Hepatocyte (in vitro differentiated cells): ENCODE data around the gene OGG1. TPM values are rescaled to one million over a fixed set of nuclear protein-coding genes. Genes with fewer than 3 reads are reported as not detected.

ENCODE experiments used
- DNase-seq: peaks from one replicate; pipeline ENCODE4 v3.0.0-alpha.2; 2016; ENCODE audit warnings: low spot score
- H2AFZ ChIP-seq: fragments of 200-600 bp; sonication (generic); 2 replicates; pipeline ENCODE4 v1.6.0; 2016; ENCODE audit warnings: antibody characterized with exemption, mild to moderate bottlenecking
- H3K27ac ChIP-seq: fragments of 200-600 bp; sonication (generic); 2 replicates; pipeline ENCODE4 v1.5.1; 2016; ENCODE audit warnings: mild to moderate bottlenecking
- H3K27me3 ChIP-seq: fragments of 200-600 bp; sonication (generic); 2 replicates; pipeline ENCODE4 v1.6.1; 2016
- H3K36me3 ChIP-seq: fragments of 200-600 bp; sonication (generic); replicated peaks from 2 replicates; pipeline ENCODE4 v1.5.1; 2016; ENCODE audit warnings: low read depth; ENCODE audit not compliant: insufficient read depth
- H3K4me1 ChIP-seq: fragments of 200-600 bp; sonication (generic); 2 replicates; pipeline ENCODE4 v1.5.1; 2016; ENCODE audit warnings: mild to moderate bottlenecking, moderate library complexity; ENCODE audit not compliant: insufficient read depth
- H3K4me2 ChIP-seq: fragments of 200-600 bp; sonication (generic); 2 replicates; pipeline ENCODE4 v1.6.0; 2016
- H3K4me3 ChIP-seq: fragments of 200-600 bp; sonication (generic); 2 replicates; pipeline ENCODE4 v1.5.1; 2016; ENCODE audit warnings: mild to moderate bottlenecking
- H3K79me2 ChIP-seq: fragments of 200-600 bp; sonication (generic); 2 replicates; pipeline ENCODE4 v1.6.0; 2017; ENCODE audit warnings: mild to moderate bottlenecking
- H3K9me2 ChIP-seq: fragments of 200-600 bp; sonication (generic); replicated peaks from 2 replicates; pipeline ENCODE4 v1.6.0; 2017; ENCODE audit warnings: mild to moderate bottlenecking; ENCODE audit not compliant: insufficient read depth
- H3K9me3 ChIP-seq: fragments of 200-600 bp; sonication (generic); 2 replicates; pipeline ENCODE4 v1.5.1; 2016; ENCODE audit warnings: low read depth, mild to moderate bottlenecking
- H4K20me1 ChIP-seq: fragments of 200-600 bp; sonication (generic); 2 replicates; pipeline ENCODE4 v1.6.0; 2016; ENCODE audit warnings: mild to moderate bottlenecking; ENCODE audit not compliant: insufficient read depth, poor library complexity, severe bottlenecking
- EZH2 ChIP-seq: fragments of 200-600 bp; sonication (generic); IDR thresholded peaks from 2 replicates; pipeline ENCODE4 v1.6.1; 2016; ENCODE audit warnings: antibody characterized with exemption, mild to moderate bottlenecking, borderline replicate concordance
- EZH2phosphoT487 ChIP-seq: fragments of 200-600 bp; sonication (generic); IDR thresholded peaks from one replicate; pipeline ENCODE4 v1.6.1; 2018; ENCODE audit warnings: antibody characterized with exemption, mild to moderate bottlenecking, low read depth, moderate library complexity; ENCODE audit not compliant: unreplicated experiment, severe bottlenecking
- WGBS: methylation state at CpG from one replicate; pipeline ENCODE4 v1.1.6; 2016; ENCODE audit warnings: low lambda C conversion rate; ENCODE audit errors: missing lambda C conversion rate; 5-methylcytosine and 5-hydroxymethylcytosine counted together
- polyA plus RNA-seq: library from polyadenylated mRNA; unstranded; fragments of >200 nt; fragmentation: Nextera tagmentation; extraction: Ambion mirVana; gene quantifications from 2 replicates; pipeline ENCODE4 v1.2.1, GENCODE V29; 2016
- total RNA-seq: library from RNA; depleted of rRNA; stranded (reverse); fragments of >200 nt; gene quantifications from 2 replicates; pipeline ENCODE4 v1.2.3, GENCODE V29; 2014
- TF ChIP-seq, protein P1 (sequence below): fragments of 200-600 bp; sonication (generic); IDR thresholded peaks from 2 replicates; pipeline ENCODE4 v1.5.1; 2016; ENCODE audit warnings: antibody characterized with exemption, mild to moderate bottlenecking; ENCODE audit not compliant: poor library complexity

Gene OGG1
- total and polyA plus RNA-seq, 2 experiments from 2014 or later = 34.7 to 43.2 TPM

- no peak for TF ChIP-seq EZH2
- Histone ChIP-seq H3K4me1 (peaks cover 8% of the 10 kb centered on the region), H3K4me3 (no peak overlapping the region), H2AFZ (no peak overlapping the region), H3K79me2 (peaks cover 24% of the 10 kb centered on the region), H3K4me2 (no peak overlapping the region), H4K20me1 (no peaks in the 10 kb centered on the region), H3K27ac (no peak overlapping the region), H3K9me2 (no peaks in the 10 kb centered on the region), H3K36me3 (no peaks in the 10 kb centered on the region), H3K9me3 (no peaks in the 10 kb centered on the region), H3K27me3 (no peaks in the 10 kb centered on the region)
- DNase-seq = no peak
- 97% methylated on average over 2 of the region's 2 CpGs for WGBS
Observed at GRCh38 chr3:9748031-9748430, 1.7 kb upstream of the OGG1 start.

GRCh38 chr3:9749296-9749644 is 482 bp upstream of the OGG1 start:
- WGBS = 5% methylated on average over 19 of the region's 19 CpGs
- DNase-seq = no peak
- TF ChIP-seq, protein P1, sequence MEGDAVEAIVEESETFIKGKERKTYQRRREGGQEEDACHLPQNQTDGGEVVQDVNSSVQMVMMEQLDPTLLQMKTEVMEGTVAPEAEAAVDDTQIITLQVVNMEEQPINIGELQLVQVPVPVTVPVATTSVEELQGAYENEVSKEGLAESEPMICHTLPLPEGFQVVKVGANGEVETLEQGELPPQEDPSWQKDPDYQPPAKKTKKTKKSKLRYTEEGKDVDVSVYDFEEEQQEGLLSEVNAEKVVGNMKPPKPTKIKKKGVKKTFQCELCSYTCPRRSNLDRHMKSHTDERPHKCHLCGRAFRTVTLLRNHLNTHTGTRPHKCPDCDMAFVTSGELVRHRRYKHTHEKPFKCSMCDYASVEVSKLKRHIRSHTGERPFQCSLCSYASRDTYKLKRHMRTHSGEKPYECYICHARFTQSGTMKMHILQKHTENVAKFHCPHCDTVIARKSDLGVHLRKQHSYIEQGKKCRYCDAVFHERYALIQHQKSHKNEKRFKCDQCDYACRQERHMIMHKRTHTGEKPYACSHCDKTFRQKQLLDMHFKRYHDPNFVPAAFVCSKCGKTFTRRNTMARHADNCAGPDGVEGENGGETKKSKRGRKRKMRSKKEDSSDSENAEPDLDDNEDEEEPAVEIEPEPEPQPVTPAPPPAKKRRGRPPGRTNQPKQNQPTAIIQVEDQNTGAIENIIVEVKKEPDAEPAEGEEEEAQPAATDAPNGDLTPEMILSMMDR = no peak
- no peak for TF ChIP-seq EZH2
- no peak for TF ChIP-seq EZH2phosphoT487
- Histone ChIP-seq H3K9me3 (no peaks in the 10 kb centered on the region), H3K4me1 (peaks cover 8% of the 10 kb centered on the region), H3K79me2 (peaks cover 24% of the 10 kb centered on the region), H3K4me2 (peak overlapping the region; percentile 79), H4K20me1 (no peaks in the 10 kb centered on the region), H2AFZ (peak overlapping the region; percentile 45), H3K27me3 (no peaks in the 10 kb centered on the region), H3K9me2 (no peaks in the 10 kb centered on the region), H3K27ac (peak overlapping the region; percentile 88), H3K4me3 (peak overlapping the region; percentile 14), H3K36me3 (no peaks in the 10 kb centered on the region)

GRCh38 chr3:9750556-9751411 is 1.0 kb downstream of the OGG1 start:
- DNase-seq = peak; percentile 72
- H2AFZ ChIP-seq = peak overlapping the region; percentile 48
- no peaks in the 10 kb centered on the region for H4K20me1 ChIP-seq
- WGBS = 56% methylated on average over 17 of the region's 17 CpGs
- H3K27me3 ChIP-seq = no peaks in the 10 kb centered on the region
- H3K4me1 ChIP-seq = peaks cover 8% of the 10 kb centered on the region
- TF ChIP-seq EZH2 (no peak), EZH2phosphoT487 (no peak)
- TF ChIP-seq, protein P1 = no peak
- peak overlapping the region; percentile 42 for H3K4me3 ChIP-seq
- H3K4me2 ChIP-seq = peak overlapping the region; percentile 91
- H3K27ac ChIP-seq = peak overlapping the region; percentile 87
- no peaks in the 10 kb centered on the region for H3K36me3 ChIP-seq
- H3K9me2 ChIP-seq = no peaks in the 10 kb centered on the region
- no peaks in the 10 kb centered on the region for H3K9me3 ChIP-seq
- peaks cover 24% of the 10 kb centered on the region for H3K79me2 ChIP-seq

DNA sequence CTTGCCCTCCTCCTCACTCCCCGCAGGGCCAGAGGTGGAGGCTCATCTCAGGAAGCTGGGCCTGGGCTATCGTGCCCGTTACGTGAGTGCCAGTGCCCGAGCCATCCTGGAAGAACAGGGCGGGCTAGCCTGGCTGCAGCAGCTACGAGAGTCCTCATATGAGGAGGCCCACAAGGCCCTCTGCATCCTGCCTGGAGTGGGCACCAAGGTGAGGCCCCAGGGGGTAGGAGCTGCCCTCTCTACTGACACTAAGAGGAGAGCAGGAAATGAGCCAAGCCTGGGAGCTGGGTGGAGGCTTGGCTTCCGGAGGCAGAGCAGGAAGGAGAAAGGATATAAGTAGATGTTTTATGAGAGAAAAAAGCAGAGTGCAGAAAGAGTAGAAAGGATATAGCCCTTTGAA is 4.9 kb downstream of the OGG1 start:
- no peaks in the 10 kb centered on the region for H4K20me1 ChIP-seq
- no peaks in the 10 kb centered on the region for H3K36me3 ChIP-seq
- H3K4me1 ChIP-seq = no peaks in the 10 kb centered on the region
- no peak overlapping the region for H3K27ac ChIP-seq
- DNase-seq = no peak
- no peaks in the 10 kb centered on the region for H3K9me3 ChIP-seq
- H3K27me3 ChIP-seq = no peaks in the 10 kb centered on the region
- H3K9me2 ChIP-seq = no peaks in the 10 kb centered on the region
- H2AFZ ChIP-seq = no peak overlapping the region
- H3K4me3 ChIP-seq = no peak overlapping the region
- H3K79me2 ChIP-seq = peaks cover 24% of the 10 kb centered on the region
- H3K4me2 ChIP-seq = no peak overlapping the region
- TF ChIP-seq EZH2phosphoT487 = no peak
- TF ChIP-seq EZH2 = no peak
- WGBS = 87% methylated on average over 8 of the region's 8 CpGs
